Body of pancreas (tissue), 4 donors: ENCODE measurements around the gene MRPL49.

Experiments
- CTCF ChIP-seq, 7 experiments: fragments of 450-650 bp in 4 of 7; fragments of 200-600 bp in 3 of 7; sonication (generic) in 3 of 7; IDR thresholded peaks; one replicate each; pipeline ENCODE4 v1.5.1; 2016 to 2019; ENCODE audit warnings: antibody characterized with exemption in 7 of 7
- POLR2A ChIP-seq, 3 donors: fragments of 450-650 bp; IDR thresholded peaks; one replicate each; pipeline ENCODE4 v1.6.1; 2016; ENCODE audit warnings: antibody characterized with exemption in 3 of 3, mild to moderate bottlenecking in 2 of 3

GRCh38 chr11:65128182-65129145 is 6.3 kb downstream of the MRPL49 start:
- TF ChIP-seq POLR2A (IDR thresholded peaks at IDR 0.05) (no peak), CTCF (IDR thresholded peaks at IDR 0.05) (no peak)
